Lung (tissue), 12 donors: ENCODE data around the gene ZKSCAN7. TPM values are rescaled to one million over a fixed set of nuclear protein-coding genes. Genes with fewer than 3 reads are reported as not detected.

ENCODE experiments used
- ATAC-seq: fragments of 200-7000 bp; cut with Tn5 transposase; one replicate; pipeline ENCODE4 v1.9.1; 2020; ENCODE audit warnings: moderate number of reproducible peaks; ENCODE audit not compliant: insufficient read depth, low FRiP score
- DNase-seq, 3 donors: peaks; one replicate each; pipeline ENCODE4 v3.0.0-alpha.2; 2013 to 2017
- H3K27ac ChIP-seq, 2 donors: one replicate each; pipeline ENCODE4 v1.5.1; 2013; ENCODE audit warnings: mild to moderate bottlenecking in 2 of 2, moderate library complexity in 2 of 2, control low read depth in 1 of 2, inconsistent platforms in 1 of 2, low read depth in 1 of 2, low read length in 1 of 2
- H3K27me3 ChIP-seq, 3 donors: one replicate each; pipeline ENCODE4 v1.5.1; 2013; ENCODE audit warnings: low read length in 2 of 3; ENCODE audit not compliant: control insufficient read depth in 3 of 3, insufficient read depth in 3 of 3
- H3K36me3 ChIP-seq, 4 donors: one replicate each; pipeline ENCODE4 v1.5.1; 2013; ENCODE audit warnings: low read length in 4 of 4, mild to moderate bottlenecking in 1 of 4, moderate library complexity in 1 of 4; ENCODE audit not compliant: control insufficient read depth in 4 of 4, insufficient read depth in 4 of 4
- H3K4me1 ChIP-seq, 5 donors: one replicate each; pipeline ENCODE4 v1.5.1; 2013; ENCODE audit warnings: low read length in 5 of 5, mild to moderate bottlenecking in 2 of 5, moderate library complexity in 1 of 5; ENCODE audit not compliant: control insufficient read depth in 5 of 5, insufficient read depth in 5 of 5
- H3K4me3 ChIP-seq: one replicate; pipeline ENCODE4 v1.5.1; 2013; ENCODE audit warnings: mild to moderate bottlenecking, control low read depth, moderate library complexity
- H3K9ac ChIP-seq, 2 donors: one replicate each; pipeline ENCODE4 v1.5.1; 2013; ENCODE audit warnings: low read length in 2 of 2, control low read depth in 1 of 2; ENCODE audit not compliant: insufficient read depth in 1 of 2
- H3K9me3 ChIP-seq, 4 donors: one replicate each; pipeline ENCODE4 v1.5.1; 2013; ENCODE audit warnings: low read length in 3 of 4, mild to moderate bottlenecking in 1 of 4, moderate library complexity in 1 of 4; ENCODE audit not compliant: control insufficient read depth in 4 of 4, insufficient read depth in 3 of 4
- WGBS, 2 donors: extraction: QIAGEN DNeasy Blood & Tissue Kit; methylation state at CpG; one replicate each; pipeline ENCODE4 v1.1.7; 2013; 5-methylcytosine and 5-hydroxymethylcytosine counted together
- polyA plus RNA-seq, 2 donors: library from polyadenylated mRNA; stranded (reverse); fragments of 200-250 nt; gene quantifications; one replicate each; pipeline ENCODE4 v1.2.1, GENCODE V29; 2013
- total RNA-seq, 2 donors: library from RNA; depleted of rRNA in 1 of 2; stranded (reverse); fragments of >200 nt in 1 of 2; gene quantifications; one replicate each; pipeline ENCODE4 v1.2.1, GENCODE V29; 2014 to 2021
- TF ChIP-seq, protein P1 (sequence below): IDR thresholded peaks from 2 replicates; pipeline ENCODE4 v1.5.1; 2012; ENCODE audit warnings: mild to moderate bottlenecking; ENCODE audit errors: control extremely low read depth, extremely low read depth
- donor health status: control.
- donor health status: control.
- donor health status: Bipolar disorder and iron deficiency.
- donor health status: healthy.
- donor health status: DM: yes; HTN: yes; CAD: no.

ZKSCAN7 gene
- total and polyA plus RNA-seq, 4 donors = 1.7 to 12.2 (median 3.1) TPM

DNA sequence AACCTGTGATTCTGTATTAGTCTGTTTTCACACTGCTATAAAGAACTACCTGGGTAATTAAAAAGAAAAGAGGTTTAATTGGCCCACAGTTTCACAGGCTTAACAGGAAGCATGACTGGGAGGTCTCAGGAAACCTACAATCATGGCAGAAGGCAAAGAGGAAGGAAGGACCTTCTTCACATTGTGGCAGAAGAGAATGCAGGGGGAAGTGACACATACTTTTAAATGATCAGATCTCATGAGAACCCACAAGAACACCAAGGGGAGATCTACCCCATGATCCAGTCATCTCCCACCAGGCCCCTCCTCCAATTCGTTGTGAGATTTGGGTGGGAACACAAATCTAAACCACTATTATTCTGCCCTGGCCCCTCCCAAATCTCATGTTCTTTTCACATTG is 6.1 kb downstream of the ZKSCAN7 start:
- TF ChIP-seq, protein P1, sequence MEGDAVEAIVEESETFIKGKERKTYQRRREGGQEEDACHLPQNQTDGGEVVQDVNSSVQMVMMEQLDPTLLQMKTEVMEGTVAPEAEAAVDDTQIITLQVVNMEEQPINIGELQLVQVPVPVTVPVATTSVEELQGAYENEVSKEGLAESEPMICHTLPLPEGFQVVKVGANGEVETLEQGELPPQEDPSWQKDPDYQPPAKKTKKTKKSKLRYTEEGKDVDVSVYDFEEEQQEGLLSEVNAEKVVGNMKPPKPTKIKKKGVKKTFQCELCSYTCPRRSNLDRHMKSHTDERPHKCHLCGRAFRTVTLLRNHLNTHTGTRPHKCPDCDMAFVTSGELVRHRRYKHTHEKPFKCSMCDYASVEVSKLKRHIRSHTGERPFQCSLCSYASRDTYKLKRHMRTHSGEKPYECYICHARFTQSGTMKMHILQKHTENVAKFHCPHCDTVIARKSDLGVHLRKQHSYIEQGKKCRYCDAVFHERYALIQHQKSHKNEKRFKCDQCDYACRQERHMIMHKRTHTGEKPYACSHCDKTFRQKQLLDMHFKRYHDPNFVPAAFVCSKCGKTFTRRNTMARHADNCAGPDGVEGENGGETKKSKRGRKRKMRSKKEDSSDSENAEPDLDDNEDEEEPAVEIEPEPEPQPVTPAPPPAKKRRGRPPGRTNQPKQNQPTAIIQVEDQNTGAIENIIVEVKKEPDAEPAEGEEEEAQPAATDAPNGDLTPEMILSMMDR = no peak
- no peaks in the 10 kb centered on the region for H3K27me3 ChIP-seq
- H3K4me3 ChIP-seq = no peak overlapping the region
- peaks cover 0 to 51% (median 29%) of the 10 kb centered on the region in 4 donors for H3K36me3 ChIP-seq
- no peak overlapping the region for H3K27ac ChIP-seq
- H3K9ac ChIP-seq = no peak overlapping the region
- WGBS, 2 donors = 84 to 90% methylated on average over 1 of the region's 1 CpG
- peaks cover 0 to 8% (median 3%) of the 10 kb centered on the region in 4 donors for H3K9me3 ChIP-seq
- DNase-seq (no peak), ATAC-seq (no peak)
- peaks cover 0 to 9% (median 3%) of the 10 kb centered on the region in 5 donors for H3K4me1 ChIP-seq

DNA sequence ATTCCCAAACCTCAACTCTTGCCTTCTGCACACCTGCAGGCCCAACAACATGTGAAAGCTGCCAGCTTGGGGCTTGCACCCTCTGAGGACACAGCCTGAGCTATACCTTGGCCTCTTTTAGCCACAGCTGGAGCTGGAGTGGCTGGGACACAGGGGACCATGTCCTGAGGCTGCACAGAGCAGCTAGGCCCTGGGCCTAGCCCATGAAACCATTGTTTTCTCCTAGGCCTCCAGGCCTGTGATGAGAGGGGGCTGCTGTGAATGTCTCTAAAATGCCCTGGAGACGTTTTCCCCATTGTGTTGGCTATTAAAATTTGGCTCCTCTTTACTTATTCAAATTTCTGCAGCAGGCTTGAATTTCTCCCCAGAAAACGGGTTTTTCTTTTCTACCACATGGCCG is 7.2 kb downstream of the ZKSCAN7 start:
- TF ChIP-seq, protein P1 = no peak
- H3K9me3 ChIP-seq = peaks cover 0 to 10% (median 3%) of the 10 kb centered on the region in 4 donors
- peaks cover 0 to 53% (median 29%) of the 10 kb centered on the region in 4 donors for H3K36me3 ChIP-seq
- 95 to 96% methylated on average over 3 of the region's 3 CpGs for WGBS, 2 donors
- no peaks in the 10 kb centered on the region for H3K27me3 ChIP-seq
- peaks cover 0 to 3% (median 0%) of the 10 kb centered on the region in 5 donors for H3K4me1 ChIP-seq
- ATAC-seq (no peak), DNase-seq (no peak)
- no peak overlapping the region for H3K4me3 ChIP-seq
- H3K27ac ChIP-seq = no peak overlapping the region
- no peak overlapping the region for H3K9ac ChIP-seq

DNA sequence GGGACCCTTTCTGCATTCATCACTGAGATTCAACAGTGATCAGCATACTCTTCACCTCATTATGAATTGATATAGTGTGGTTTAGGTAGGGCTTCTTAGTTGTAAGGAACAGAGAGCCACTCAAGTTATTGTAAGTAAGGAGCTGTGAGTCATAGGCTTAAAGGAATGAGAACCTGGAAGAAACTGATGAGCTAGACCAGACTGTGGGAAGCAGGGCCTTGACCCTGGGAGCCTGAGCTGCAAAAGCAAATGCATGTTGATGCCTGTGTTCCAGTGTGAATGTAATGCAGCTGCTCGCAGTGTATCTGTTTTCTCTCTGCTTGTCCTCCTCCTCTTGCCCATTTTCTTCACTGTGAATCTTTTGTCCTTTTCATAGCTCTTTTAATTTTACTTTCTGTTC is 13.6 kb downstream of the ZKSCAN7 start:
- Histone ChIP-seq H3K9ac (no peak overlapping the region), H3K4me1 (no peaks in the 10 kb centered on the region), H3K4me3 (no peak overlapping the region), H3K9me3 (peaks cover 8 to 26% (median 16%) of the 10 kb centered on the region in 4 donors), H3K27me3 (no peaks in the 10 kb centered on the region), H3K36me3 (peaks cover 13 to 62% (median 38%) of the 10 kb centered on the region in 4 donors), H3K27ac (no peak overlapping the region)
- DNase-seq (no peak), ATAC-seq (no peak)
- TF ChIP-seq, protein P1 = no peak
- WGBS, 2 donors = 100% methylated on average over 1 of the region's 1 CpG

DNA sequence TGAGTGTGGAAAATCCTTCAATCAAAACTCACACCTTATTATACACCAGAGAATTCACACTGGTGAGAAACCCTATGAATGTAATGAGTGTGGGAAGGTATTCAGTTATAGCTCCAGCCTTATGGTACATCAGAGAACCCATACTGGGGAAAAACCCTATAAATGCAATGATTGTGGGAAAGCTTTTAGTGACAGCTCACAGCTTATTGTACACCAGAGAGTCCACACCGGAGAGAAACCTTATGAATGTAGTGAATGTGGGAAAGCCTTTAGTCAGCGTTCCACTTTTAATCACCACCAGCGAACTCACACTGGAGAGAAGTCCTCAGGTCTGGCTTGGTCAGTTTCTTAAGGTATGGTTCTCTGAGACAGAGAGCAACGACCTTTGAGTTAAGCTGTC is 16.0 kb downstream of the ZKSCAN7 start:
- H3K9me3 ChIP-seq = peaks cover 8 to 28% (median 17%) of the 10 kb centered on the region in 4 donors

More for the DNA sequence above, 16.0 kb downstream of the ZKSCAN7 start:
- Histone ChIP-seq H3K4me1 (peaks cover 0 to 3% (median 0%) of the 10 kb centered on the region in 5 donors), H3K36me3 (peaks cover 12 to 50% (median 32%) of the 10 kb centered on the region in 4 donors), H3K27me3 (no peaks in the 10 kb centered on the region), H3K4me3 (no peak overlapping the region), H3K27ac (no peak overlapping the region), H3K9ac (no peak overlapping the region)
- TF ChIP-seq, protein P1 = no peak
- WGBS, 2 donors = 90 to 92% methylated on average over 4 of the region's 4 CpGs
- no peak for ATAC-seq
- no peak for DNase-seq
